NCI-H2196 (cell line): ENCODE measurements around the gene KCNQ1OT1.
A peak's percentile ranks its signal among the peaks of the same experiment; 100 is the strongest.

Experiments
- DNase-seq: peaks from one replicate; lab custom pipeline; 2025; ENCODE audit not compliant: unreplicated experiment; lab: John Stamatoyannopoulos, UW

Gene KCNQ1OT1

DNA sequence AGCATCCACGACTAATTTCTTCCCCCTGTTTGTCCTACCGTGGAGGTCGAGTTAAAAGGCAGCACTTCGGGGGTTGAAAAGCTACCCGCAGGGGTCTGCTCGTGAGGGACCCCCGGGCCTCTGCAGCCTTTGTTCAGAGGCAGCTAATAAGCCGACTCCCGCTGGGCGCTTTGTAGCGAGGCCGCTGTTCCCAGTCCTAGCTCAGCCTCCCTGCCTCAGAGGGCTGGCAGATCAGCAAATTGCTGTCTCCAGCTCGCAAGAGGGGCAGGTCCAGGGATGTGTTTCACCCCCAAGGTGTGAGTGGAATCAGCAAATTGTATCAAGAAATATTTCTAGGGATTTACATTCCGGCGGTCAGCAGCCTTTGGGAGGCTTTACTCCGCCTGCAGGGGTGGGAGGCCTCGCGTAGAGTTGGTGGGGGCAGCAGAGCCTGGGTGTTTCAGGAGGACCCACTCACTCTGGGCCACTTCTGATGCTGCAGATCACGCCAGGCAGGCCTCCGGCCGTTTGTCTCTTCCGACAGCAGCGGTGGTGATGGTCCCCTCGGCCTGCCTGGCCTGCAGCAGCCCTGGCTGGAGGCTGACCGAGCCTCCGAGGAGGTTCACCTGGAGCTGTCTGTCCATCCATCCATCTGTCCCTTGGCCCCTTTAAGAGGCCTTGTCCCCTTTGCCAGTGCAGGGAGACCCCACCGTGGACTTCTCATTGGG is 21.6 kb upstream of the KCNQ1OT1 start:
- no peak for DNase-seq

DNA sequence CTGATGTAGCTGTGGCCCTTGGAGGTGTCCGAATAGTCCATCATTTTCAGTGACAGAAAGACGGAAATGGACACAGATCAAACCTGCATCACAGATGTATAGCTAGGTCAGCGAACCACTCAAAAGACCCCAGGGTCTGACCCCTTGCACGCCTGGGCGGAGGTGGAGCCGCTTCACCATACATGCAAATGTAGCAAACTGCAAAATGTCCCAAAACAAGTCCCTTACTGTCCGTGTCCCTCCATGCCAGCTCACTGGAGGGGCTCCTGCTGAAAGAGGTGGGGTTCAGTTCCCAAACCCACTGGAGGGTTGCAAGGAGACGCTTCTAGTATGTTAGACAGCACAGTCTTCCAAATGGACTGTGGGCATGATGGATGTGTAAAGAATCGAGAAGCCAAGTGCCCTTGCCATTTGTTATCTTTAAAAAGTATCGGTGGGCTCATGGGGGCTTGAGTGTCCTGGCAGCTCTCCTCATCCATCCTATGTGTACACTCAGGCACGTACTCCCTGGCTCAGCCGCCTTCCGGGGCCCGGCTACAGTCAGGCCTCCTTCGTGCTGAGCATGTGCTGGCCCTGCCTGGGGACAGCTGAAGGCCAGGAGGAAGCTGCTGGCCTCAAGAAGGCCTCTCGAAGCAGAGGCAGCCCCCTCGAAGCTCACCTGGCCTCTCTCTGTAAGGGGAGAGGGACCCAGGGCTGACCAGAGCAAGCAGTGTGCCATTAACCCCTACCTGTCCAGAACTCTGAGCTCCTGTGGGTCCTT is 20.2 kb upstream of the KCNQ1OT1 start:
- no peak for DNase-seq

DNA sequence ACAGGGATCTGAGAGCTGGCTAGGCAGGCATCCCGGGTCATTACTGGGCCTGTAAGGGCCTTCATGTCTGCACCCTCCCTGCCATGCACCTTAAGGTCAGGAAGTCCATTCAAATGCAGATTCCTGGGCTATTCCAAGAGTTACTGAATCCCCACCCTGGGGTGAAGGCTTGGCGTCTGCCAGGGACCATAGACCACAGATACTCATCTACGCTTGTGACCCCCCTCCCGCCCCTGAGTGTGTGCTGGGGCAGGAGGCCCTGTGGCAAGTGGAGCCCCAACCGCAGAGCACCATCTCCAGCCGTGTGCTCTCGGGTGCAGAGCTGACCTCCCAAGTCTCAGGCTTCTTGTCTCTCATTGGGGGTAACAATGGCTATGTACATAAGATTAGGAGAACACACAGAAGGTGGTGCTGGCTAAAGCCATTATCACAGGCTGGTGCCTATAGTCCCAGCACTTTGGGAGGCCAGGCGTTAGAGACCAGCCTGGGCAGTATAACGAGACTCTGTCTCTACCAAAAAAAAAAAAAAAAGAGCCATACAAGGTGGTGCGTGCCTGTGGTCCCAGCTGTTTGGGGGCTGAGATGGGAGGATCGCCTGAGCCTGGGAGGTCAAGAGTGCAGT is 19.1 kb upstream of the KCNQ1OT1 start:
- no peak for DNase-seq

DNA sequence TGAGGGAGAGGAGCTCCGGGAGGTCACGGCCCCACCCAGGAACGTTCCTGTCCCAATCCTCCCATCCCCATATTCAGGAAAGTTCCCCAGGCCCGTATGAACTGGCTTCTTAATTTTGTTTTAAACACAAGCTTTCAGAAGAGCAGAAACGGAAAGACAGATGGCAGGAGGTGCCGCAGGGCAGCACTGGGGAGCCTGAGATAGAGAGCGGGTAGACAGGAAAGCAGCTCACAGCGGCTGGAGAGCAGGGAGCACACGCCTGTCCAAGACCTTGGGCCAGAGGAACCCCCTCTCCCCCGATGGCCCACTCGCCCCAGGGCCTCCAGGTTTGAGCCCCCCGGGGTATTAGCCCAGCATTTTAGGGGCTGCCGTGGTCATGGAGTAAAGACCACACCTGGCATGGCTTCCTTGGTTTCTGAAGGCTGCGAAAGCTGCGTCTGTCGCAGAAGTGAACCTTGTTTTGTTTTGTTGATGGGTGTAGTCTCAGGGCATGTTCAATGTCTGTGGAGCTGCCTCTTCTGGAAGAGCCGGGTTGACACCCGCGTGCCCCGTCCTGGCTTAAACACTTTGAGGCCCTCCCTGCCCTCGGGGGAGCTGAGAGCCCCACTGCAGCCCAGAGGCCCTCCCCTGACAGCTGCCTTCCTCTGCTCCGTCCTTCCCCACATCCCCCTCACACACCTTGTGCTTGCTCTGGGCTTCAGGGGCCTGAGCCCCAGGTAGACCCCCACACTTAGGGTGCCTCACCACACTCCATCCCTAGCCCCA is 17.9 kb upstream of the KCNQ1OT1 start:
- DNase-seq: no peak

DNA sequence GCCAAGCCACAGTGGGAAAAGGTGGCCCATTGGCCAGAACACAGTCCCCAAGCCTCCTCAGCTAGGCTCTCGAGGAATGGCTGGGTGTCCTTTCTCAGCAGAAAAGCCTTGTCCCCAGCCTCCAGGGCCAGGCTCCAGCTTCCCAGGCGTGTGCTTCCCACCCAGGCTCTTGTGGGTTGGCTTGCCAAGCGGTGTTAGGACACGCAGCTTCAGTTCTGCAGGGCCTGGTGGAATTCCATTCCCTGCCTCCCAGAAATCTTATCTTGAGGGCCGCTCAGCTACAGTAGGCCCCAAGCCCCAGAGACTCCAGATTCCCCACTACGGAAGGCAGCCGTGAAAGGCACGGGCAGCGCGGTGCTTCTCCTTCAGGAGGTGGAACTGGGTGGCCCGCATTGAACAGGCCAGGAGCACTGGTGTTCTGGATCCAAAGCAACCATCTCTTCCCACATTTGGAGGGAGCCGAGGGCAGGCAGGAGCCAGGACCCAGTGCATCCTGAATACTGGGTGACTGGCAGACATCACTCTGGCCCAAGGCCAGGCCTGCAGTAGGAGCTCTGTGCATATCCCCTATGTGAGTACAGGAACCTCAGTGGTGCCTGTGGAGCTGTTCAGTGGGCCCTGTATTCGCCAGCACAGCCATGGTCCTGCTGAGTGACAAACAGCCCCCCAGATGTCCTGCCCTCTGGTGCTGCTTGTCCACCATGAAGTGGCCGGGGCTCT is 16.7 kb upstream of the KCNQ1OT1 start:
- DNase-seq: no peak

DNA sequence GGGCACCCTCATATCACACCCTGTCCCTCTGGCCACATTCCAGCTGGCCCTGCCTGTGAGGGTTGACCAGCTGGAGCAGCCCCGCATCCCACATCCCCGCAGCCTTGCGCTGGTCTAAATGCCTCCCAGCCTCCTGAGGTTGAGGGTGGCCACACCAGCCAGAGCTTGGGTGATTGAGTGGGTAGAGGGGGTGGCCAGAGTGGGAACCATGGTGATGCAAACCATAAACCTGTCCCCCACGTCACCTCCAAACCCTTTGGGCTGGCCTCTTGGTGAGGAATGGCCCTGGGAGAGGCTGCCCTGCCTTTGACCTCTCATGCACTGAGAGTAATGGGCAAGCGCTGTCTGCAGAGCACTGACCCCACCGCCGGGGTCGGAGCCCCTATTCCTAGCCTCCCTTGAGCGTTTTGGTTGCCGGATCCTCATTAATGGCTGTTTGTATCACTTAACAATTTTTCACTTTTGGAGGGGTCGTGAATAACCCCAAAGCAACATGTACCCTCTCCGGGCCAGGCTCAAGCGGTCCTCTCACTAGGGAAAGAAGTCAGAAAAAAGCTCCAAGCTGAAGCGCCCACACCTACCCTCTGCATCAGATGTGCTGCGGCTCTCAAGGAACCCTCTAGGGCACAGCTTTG is 16.0 kb upstream of the KCNQ1OT1 start:
- DNase-seq: no peak

DNA sequence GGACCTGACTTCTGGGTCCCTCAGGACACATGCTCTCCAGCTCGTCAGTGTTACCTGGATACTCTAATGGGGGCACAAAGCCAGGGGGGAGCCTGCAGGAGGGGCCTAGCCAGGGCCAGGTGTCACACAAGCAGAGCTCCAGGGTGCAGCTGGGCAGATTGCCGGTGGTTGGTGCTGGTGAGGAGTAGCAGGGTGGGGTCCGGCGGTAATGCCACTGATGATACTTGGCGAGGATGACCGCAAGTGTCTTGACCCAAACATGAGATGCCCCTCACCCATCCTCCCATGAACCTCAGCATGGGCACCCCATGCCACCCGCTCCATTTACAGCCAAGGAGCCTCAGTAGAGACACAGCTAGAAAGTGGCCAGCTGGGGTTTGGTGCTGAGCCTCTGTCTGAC is 15.1 kb upstream of the KCNQ1OT1 start:
- no peak for DNase-seq

DNA sequence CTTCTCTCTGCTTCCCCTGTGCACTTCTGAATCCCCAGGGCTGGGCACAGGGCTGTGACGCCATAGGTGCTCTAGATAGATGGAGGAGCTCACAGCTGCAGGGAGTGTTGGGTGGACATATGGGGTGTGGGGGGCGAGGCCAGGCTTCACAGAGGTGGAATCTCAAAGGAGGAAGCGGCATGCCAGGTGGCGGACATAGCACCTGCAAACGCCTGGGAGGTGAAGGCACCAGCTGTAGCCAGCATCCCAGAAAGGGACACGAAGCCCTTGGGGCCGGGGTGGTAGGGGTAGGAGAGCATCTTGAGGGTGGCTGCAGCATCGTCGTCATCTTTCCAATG is 14.6 kb upstream of the KCNQ1OT1 start:
- DNase-seq: no peak

DNA sequence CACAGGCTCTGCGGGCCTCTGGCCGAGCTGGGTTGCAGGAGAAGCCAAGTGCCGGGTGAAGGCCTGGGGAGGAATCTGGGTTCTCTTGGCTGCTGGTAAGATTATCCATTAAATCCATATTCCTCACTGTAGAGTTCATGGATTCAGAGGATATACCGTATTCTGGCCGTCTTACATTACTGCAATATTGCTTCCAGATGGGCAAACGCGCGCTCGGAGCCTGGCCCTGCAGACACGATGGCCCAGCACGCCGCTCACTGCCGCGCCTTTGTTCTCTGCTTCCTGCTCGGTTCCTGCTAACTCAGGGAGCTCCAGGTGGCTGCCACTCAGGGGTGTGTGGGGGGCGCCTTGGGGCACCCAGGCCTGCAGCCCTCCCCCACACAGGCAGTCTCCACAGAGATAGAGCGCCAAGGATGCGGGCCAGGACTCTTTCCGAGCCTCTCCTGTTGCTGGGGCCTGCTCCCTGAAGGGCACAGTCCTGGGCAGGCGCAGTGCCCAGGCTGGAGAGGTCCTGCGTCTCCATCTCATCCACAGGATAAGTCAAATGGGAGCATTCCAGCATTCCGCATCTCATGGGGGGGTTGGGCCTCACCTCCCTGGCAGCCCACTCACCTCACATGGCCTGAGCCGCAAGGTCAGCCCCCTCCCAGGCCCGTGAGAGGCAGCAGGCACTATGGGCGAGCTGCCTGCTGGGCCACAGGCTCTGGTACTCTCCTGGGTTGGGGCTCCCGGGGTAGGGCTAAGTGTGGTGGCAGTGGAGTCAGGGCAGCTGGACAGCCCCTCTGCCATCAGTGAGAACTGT is 14.1 kb upstream of the KCNQ1OT1 start:
- DNase-seq: no peak

DNA sequence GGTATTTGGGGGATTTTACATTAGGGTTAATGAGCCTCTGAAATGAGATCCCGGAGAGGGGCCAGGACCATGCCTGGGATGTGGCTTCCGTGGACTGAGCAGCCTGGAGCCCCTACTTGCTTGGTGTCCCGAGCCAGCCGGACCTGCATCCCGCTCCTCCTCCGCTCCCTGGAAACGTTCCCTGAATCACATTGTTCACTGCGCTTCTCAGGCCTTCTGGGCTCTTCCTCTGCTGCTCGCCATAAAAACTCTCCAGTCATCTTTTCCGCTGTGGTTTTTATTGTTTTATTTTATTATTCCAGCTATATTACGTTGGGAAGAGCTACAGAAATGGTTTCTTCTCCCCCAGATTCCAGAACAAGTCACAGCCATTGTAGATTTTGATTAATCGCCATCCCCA is 13.3 kb upstream of the KCNQ1OT1 start:
- DNase-seq: no peak

DNA sequence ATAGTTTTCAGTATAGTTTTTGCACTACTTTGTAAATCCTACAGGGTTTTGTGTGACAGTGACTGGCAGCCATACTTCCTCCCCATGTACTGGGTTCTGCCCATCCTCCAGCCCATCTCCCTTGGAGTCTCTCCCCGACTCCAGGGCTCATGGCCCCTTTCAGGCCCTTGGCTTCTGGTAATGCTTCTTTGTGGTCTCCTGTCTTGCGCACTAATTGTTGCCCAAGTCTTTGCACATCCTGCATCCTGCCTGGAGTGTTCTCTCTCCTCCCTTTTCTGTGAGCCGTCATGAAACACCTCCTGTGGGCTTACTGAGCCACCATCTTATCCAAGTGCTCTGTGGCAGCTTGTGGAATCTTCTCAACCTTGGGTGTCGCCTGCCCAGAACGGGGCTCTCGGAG is 11.4 kb upstream of the KCNQ1OT1 start:
- no peak for DNase-seq

DNA sequence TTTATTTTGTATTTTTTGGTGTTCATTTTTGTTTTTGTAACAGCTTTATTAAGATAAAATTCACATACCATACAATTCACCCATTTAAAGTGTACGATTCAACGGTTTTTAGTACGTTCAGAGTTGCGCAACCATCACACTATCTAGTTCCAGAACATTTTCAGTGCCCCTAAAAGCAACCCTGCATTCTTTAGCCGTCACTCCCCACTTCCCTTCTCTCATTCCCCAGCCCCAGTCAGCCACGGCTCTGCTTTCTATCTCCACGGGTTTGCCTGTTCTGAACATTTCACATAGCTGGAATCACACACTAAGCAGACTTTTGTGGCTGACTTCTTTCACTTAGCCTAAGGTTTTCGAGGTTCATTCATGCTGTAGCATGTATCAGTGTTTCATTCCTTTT is 9.6 kb upstream of the KCNQ1OT1 start:
- DNase-seq: no peak

DNA sequence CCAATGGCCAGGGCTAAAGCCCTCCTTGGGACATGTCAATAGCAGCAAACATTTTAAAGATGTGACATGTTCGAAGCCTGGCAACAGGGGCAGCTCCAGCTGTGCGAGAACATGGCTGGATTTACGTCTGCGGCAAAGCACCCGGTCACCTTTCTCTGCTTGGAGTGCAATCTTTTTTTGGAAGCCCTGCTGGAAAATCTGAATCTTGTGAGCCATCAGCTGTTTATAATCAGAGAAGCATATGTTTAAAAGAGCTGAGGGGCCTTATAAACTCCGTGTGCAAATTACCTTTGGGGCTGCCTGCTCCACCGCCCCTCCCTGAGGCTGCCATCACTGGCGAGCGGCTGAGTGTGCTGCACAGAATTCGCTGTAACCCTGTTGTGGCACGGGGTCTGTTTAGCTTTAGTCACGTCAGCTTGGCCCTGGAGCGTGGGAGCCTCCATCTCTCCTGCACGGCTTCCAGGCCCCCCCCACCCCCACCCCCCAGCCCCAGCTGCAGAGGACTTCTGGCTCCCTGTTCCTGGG is 9.0 kb upstream of the KCNQ1OT1 start:
- DNase-seq: no peak

DNA sequence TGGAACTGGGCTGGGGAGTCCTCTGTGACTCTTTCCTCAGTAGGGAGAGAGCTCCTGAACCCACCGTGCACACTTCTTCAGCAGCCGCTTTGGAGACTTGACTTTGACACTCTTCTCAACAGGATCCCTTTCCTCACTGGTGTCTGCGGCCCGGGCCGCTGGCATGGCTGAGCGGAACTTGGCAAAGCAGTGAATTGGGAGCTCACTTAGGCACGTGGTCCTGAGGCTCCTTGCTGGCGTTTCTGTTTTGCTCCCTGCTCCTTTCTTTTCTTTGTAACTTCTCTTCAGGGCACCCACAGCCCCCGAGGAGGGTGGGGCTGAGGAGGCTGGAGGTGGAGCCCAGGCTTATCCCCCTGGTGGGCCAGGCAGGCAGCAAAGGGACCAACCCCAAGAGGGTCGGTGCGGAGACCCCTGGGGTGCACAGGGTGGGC is 8.4 kb upstream of the KCNQ1OT1 start:
- DNase-seq: no peak

DNA sequence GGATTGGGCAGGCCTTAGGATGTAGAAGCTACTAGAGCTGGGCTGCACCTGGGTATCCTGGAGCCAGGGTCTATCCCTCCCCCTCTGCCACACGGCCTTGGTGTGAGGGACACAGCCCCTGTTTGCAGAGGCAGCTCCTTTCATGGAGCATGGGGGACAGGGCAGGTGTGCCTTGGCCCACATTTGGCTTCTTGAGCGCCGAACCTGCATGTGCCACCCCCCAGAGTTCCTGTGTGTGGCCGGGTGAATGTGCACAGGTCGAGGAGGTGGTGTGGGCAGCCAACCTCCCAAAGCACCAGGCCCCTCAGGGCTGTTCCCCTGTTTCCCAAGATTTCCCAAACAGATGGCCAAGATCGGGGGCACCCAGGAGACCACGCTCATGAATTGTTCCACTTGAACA is 7.9 kb upstream of the KCNQ1OT1 start:
- no peak for DNase-seq

DNA sequence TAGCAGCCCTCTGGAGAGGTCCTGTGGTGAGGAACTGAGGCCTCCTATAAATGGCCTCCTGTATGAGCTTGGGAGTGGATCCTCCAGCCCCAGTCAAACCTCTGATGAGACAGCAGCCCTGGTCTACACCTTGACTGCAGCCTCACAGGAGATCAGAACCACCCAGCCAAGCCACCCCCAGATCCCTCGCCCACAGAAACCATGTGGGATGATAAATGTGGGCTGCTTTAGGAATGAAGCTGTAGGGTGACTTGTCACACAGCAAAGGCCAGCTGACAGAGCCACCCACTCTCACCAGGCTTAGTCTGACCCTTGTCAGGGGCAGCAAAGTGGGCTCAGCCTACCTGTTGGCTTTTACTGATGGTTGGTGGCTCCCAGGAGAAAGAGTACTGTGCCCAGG is 6.5 kb upstream of the KCNQ1OT1 start:
- no peak for DNase-seq

DNA sequence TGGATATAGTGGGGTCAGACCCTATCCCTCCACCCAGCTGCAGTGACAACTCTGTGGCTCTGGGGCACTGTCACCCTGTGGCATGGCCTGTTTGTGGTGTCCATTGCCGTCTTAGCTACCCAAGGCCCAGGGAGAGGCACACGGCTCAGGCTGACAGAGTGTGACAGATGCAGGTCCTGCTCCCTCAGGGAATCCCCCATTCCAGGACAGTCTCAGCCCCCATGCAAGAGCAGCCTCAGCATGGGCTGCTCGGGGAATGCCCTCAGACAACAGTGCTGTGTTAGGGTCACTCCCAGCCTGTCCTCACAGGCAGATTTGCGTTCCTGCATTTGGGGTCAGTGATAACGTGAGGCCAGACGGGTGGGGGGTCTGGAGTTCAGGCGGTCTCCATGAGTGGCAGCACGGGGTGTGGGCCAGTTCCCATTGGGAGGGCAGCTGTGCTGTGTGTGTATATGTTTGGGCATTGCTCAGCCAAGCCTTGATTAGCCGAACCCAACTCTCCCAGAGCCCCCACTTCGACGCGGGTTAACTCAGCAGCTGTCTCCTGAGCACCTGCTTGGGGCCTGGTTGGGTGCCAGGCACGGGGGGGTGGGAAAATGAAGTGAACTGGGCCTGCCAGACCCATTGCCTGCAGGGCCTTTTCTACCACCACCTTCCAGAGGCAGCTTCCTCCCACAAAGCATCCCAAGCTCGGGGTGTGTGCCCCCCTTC is 5.3 kb upstream of the KCNQ1OT1 start:
- DNase-seq: peak; percentile 23

DNA sequence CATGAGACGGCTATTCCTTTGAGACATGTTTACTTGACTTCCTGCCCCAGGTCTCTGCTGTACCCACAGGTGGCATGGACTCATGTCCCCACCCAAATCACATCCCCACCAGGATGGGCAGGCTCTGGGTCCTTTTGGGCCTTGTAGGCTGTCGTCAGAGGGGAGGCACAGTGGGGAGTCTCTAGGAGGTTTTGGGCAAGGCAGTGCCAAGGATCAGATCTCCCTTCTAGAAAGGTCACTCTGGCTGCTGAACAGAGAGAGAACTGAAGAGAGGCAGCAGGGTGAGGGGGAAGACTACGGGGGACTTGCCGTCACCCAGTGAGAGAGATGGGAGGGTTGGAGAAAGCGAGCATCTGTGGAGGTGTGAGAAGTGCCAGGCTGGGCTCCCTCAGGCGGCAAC is 4.6 kb upstream of the KCNQ1OT1 start:
- no peak for DNase-seq
